Measurements from ENCODE around the gene CCDC106. TPM values are rescaled to one million over a fixed set of nuclear protein-coding genes. Genes with fewer than 3 reads are reported as not detected.

CCDC106 gene
- total RNA-seq, 1 experiment from 2014 or later: 21.1 TPM

GRCh38 chr19:55602104-55603001 lies 45.7 kb upstream of the CCDC106 start:
- Mint-ChIP-seq H3K27me3 (ENCODE audit: low read depth) (no peaks in the 10 kb centered on the region; the same call in 1 of the 2 replicates), H3K27ac (no peak overlapping the region), H3K4me1 (peaks cover 38% of the 10 kb centered on the region), H3K4me3 (no peak overlapping the region), H3K9me3 (no peaks in the 10 kb centered on the region), H3K36me3 (peaks cover 7% of the 10 kb centered on the region)
- TF ChIP-seq STAT6 (CRISPR knock-in tag; conservative IDR thresholded peaks at IDR 0.05; ENCODE audit: low read depth) (no peak), ATF1 (CRISPR knock-in tag; IDR thresholded peaks at IDR 0.05) (no peak), ERG (CRISPR knock-in tag; IDR thresholded peaks at IDR 0.05) (no peak), ZNF121 (CRISPR knock-in tag; IDR thresholded peaks at IDR 0.05) (no peak)
- TF ChIP-seq, protein P1, sequence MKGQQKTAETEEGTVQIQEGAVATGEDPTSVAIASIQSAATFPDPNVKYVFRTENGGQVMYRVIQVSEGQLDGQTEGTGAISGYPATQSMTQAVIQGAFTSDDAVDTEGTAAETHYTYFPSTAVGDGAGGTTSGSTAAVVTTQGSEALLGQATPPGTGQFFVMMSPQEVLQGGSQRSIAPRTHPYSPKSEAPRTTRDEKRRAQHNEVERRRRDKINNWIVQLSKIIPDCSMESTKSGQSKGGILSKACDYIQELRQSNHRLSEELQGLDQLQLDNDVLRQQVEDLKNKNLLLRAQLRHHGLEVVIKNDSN (CRISPR knock-in tag; IDR thresholded peaks at IDR 0.05): no peak
- POLR2A ChIA-PET: interaction anchor here (0.7 kb wide), 1 partner anchor 237 kb away, joined by 3 read pairs; no protein-coding TSS in a partner anchor
- CTCF ChIA-PET: no interaction called here
- no peak for ATAC-seq
- no peak for DNase-seq (ENCODE audit: low spot score)

GRCh38 chr19:55603115-55603514 lies 44.9 kb upstream of the CCDC106 start:
- Mint-ChIP-seq H3K27me3 (ENCODE audit: low read depth) (no peaks in the 10 kb centered on the region), H3K9me3 (no peaks in the 10 kb centered on the region), H3K27ac (peak overlapping the region; percentile 94), H3K36me3 (peaks cover 13% of the 10 kb centered on the region), H3K4me1 (peaks cover 34% of the 10 kb centered on the region), H3K4me3 (peak overlapping the region; percentile 83; the same call in 1 of the 2 replicates)
- ATAC-seq (no peak), DNase-seq (ENCODE audit: low spot score) (no peak)
- TF ChIP-seq HMGA2 (CRISPR knock-in tag; IDR thresholded peaks at IDR 0.05) (no peak), ZNF281 (CRISPR knock-in tag; IDR thresholded peaks at IDR 0.05) (no peak), NFE2L1 (CRISPR knock-in tag; IDR thresholded peaks at IDR 0.05) (no peak), E2F4 (CRISPR knock-in tag; IDR thresholded peaks at IDR 0.05; ENCODE audit: borderline replicate concordance, low read depth) (no peak), ZNF219 (CRISPR knock-in tag; IDR thresholded peaks at IDR 0.05; ENCODE audit: borderline replicate concordance) (no peak), CDX4 (CRISPR knock-in tag; IDR thresholded peaks at IDR 0.05; ENCODE audit: borderline replicate concordance) (no peak), NFATC4 (CRISPR knock-in tag; IDR thresholded peaks at IDR 0.05) (no peak), E2F5 (CRISPR knock-in tag; IDR thresholded peaks at IDR 0.05) (no peak), NR1H2 (CRISPR knock-in tag; IDR thresholded peaks at IDR 0.05) (no peak), SMAD4 (CRISPR knock-in tag; IDR thresholded peaks at IDR 0.05) (no peak), FOXP1 (CRISPR knock-in tag; IDR thresholded peaks at IDR 0.05; ENCODE audit: borderline replicate concordance) (no peak), SMAD3 (CRISPR knock-in tag; IDR thresholded peaks at IDR 0.05; ENCODE audit: borderline replicate concordance) (no peak)
- TF ChIP-seq, protein P2, sequence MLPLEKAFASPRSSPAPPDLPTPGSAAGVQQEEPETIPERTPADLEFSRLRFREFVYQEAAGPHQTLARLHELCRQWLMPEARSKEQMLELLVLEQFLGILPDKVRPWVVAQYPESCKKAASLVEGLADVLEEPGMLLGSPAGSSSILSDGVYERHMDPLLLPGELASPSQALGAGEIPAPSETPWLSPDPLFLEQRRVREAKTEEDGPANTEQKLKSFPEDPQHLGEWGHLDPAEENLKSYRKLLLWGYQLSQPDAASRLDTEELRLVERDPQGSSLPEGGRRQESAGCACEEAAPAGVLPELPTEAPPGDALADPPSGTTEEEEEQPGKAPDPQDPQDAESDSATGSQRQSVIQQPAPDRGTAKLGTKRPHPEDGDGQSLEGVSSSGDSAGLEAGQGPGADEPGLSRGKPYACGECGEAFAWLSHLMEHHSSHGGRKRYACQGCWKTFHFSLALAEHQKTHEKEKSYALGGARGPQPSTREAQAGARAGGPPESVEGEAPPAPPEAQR (CRISPR knock-in tag; IDR thresholded peaks at IDR 0.05): no peak
- ChIA-PET POLR2A (interaction anchor here (0.7 kb wide), 1 partner anchor 236 kb away, joined by 3 read pairs; no protein-coding TSS in a partner anchor), CTCF (interaction anchor here (2.3 kb wide), 1 partner anchor 51 kb away, joined by 9 read pairs; the partner anchor contains the start of gene U2AF2)

Measured in WTC11 (cell line).